NK-92 (cell line): Measurements from ENCODE around the gene MYO3B.

Experiments used
- DNase-seq: peaks from one replicate; lab custom pipeline; 2025; ENCODE audit not compliant: unreplicated experiment; lab: John Stamatoyannopoulos, UW

Gene MYO3B

GRCh38 chr2:170498619-170499018 is 320.7 kb downstream of the MYO3B start:
- DNase-seq, result no peak

- DNase-seq, result no peak
Observed at GRCh38 chr2:170500104-170500503, 322.2 kb downstream of the MYO3B start.

- DNase-seq, result no peak
Observed at GRCh38 chr2:170500770-170501169, 322.8 kb downstream of the MYO3B start.

GRCh38 chr2:170501421-170502043 is 323.6 kb downstream of the MYO3B start:
- no peak for DNase-seq

- no peak for DNase-seq
Observed at GRCh38 chr2:170502361-170503130, 324.6 kb downstream of the MYO3B start.

GRCh38 chr2:170503563-170503962 is 325.6 kb downstream of the MYO3B start:
- no peak for DNase-seq

- no peak for DNase-seq
Observed at GRCh38 chr2:170503971-170504809, 326.2 kb downstream of the MYO3B start.

- DNase-seq, result no peak
Observed at GRCh38 chr2:170504810-170505145, 326.8 kb downstream of the MYO3B start.

GRCh38 chr2:170505631-170506275 is 327.8 kb downstream of the MYO3B start:
- no peak for DNase-seq

- no peak for DNase-seq
Observed at GRCh38 chr2:170509452-170510193, 331.7 kb downstream of the MYO3B start.

GRCh38 chr2:170512266-170512665 is 334.3 kb downstream of the MYO3B start:
- DNase-seq, result no peak

GRCh38 chr2:170514140-170514539 is 336.2 kb downstream of the MYO3B start:
- no peak for DNase-seq

- no peak for DNase-seq
Observed at GRCh38 chr2:170517538-170517937, 339.6 kb downstream of the MYO3B start.

- DNase-seq, result no peak
Observed at GRCh38 chr2:170518911-170519310, 341.0 kb downstream of the MYO3B start.

- DNase-seq, result no peak
Observed at GRCh38 chr2:170521299-170521698, 343.4 kb downstream of the MYO3B start.

GRCh38 chr2:170523506-170523905 is 345.6 kb downstream of the MYO3B start:
- no peak for DNase-seq

- no peak for DNase-seq
Observed at GRCh38 chr2:170524828-170525565, 347.1 kb downstream of the MYO3B start.

GRCh38 chr2:170525566-170525900 is 347.6 kb downstream of the MYO3B start:
- no peak for DNase-seq

- DNase-seq, result no peak
Observed at GRCh38 chr2:170530284-170530745, 352.4 kb downstream of the MYO3B start.
